ENCODE measurements around the gene CDPF1.
A peak's percentile ranks its signal among the peaks of the same experiment; 100 is the strongest.

Gene CDPF1

DNA sequence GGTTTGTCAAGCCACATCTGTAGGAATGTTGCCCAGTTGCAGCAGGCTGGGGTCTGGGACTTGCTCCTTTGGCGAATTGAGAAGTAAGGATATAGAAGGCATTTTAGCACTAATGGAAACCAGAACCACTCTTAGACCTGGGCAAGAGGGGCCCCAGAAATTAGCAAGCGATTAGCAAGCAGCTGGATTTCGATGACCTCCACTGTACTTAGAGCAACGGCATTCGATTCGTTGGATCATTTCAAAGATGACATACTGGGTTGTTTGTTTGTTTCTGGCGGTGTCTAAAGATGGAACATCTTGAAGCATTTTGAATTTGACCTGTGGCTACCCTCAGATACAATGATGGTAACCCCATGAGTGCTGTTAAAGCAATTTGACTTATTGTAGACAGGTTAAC lies 1.2 kb upstream of the CDPF1 start:
- no peak for DNase-seq

GRCh38 chr22:46250783-46251125 lies 661 bp upstream of the CDPF1 start:
- DNase-seq, result no peak

GRCh38 chr22:46247443-46247975 lies 2.6 kb downstream of the CDPF1 start:
- no peak for DNase-seq

GRCh38 chr22:46246178-46246577 lies 3.9 kb downstream of the CDPF1 start:
- no peak for DNase-seq

DNA sequence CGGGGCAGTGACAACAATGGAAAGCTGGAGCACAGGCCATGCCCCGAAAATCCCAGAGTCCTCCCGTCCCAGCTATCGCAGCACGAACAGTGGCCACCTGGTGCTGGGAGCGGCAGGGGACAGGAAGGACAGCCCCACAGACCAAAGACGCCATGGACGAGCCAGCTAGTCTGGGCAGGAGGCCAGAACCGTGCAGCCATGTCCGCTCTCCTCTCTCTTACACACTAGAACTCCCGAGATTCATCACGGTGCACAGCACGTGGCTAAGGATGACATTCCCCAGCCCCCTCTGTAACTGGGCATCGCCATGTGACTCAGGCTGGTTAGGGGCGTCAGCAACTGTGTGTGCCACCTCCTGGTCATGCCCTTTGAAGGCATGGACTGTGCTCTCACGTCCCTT lies 4.6 kb downstream of the CDPF1 start:
- DNase-seq, result no peak

DNA sequence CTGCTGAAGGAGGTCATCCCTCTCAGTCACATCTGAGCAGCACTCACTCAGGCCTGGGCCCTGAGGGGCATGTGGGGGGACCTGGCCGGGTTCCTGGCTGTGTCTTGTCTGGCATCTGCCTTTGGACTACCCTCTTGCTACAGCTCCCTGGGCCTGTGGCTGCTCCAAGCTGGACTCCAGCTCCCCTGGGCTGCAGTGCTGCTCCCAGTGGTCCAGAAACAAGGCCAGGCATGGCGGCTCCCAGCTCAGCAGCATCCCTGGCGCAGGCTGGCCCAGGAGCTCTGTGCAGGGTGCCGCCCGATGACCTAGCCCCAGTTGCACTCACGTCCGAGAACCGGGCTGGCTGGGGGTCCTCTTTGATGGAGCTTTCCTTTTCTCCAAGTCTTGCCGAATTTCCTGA lies 5.3 kb downstream of the CDPF1 start:
- no peak for DNase-seq

DNA sequence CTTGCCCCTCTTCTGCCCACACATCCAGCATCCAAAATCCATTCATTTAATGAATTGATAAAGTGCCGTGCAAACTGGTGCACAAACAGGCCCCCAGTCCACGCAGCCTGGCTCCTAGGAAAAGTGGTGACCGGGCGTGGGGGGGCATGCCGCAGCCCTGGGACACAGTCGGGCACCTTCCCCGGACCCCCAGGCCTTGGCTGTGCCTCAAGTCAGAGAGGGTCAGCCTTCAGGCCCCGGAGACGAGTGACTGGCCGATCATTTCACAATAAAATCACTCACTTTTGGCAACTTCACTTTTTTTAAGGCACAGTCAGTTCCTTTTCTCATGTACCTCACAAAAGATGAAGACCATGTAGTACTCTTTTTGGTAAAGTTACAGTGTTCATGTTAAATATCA lies 8.0 kb downstream of the CDPF1 start:
- no peak for DNase-seq

DNA sequence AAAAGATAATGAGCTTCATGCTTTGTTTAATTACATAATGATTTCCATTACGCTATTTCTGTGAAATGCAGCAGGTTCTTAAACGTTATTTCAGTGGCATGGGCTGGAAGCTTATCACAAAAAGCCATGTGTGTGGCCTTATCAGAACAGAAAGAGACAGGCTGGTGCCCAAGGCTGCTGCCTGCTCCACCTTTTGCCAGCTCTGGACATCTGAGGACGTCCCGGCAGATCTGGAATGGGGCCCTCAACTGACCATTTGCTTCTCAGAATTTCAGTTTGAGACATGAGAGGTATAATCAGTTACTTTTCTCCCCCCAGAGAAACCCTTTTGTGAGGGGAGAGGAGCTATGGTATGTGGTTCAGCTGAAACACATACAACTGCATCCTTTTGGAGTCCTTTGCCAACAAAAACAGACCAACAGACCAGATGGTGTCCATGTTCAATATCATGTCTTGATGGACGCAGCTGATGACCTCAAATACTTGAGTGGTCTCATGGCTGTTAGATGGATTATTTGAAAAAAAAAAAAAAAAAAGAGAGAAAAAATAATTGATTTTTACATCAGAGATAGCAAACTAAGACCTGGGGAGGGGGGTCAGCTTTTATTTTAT lies 8.6 kb downstream of the CDPF1 start:
- DNase-seq, result no peak

DNA sequence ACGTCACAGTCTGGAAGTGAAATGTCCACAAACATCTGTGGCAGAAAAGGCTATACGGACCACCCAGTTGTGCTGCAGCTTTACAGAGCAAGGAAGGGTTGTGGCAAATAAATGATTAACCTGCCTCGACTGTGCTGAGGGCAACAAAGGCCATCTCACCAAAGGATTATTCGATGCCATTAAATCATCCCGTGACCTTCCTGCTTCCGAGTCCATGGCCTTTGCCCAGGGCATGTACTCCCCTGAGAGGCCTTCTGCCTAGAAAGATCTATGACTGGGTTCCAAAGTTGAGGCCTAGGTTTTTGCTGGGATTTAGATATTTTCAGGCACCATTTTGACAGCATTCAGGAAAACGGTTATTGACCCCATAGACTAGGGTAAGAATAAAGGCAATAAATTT lies 9.2 kb downstream of the CDPF1 start:
- DNase-seq, result no peak

- no peak for DNase-seq
Measured at GRCh38 chr22:46240506-46240905, 9.6 kb downstream of the CDPF1 start.

DNA sequence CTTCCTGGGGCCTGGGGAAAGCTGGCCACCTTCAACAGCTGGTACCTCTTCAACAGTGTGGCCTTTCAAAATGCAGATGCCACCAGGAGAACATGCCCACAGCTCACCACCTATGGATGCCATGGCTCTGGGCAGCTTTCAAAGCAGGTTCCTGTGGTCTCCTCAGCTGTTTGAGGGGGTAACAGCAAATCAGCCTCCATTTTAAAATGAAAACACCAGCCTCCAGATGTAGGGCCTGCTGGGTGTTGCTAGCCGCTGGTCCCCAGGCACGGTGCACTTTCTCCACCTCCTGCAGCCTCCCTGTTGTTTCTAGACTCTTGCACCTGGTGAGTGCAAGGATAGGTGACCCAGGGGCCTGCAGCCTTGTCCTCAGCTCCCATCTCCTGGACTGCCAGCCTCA lies 10.0 kb downstream of the CDPF1 start:
- DNase-seq, result no peak

GRCh38 chr22:46239261-46240048 lies 10.6 kb downstream of the CDPF1 start:
- no peak for DNase-seq

- no peak for DNase-seq
Measured at GRCh38 chr22:46238541-46238940, 11.6 kb downstream of the CDPF1 start.

- DNase-seq, result no peak
Measured at GRCh38 chr22:46237453-46238124, 12.5 kb downstream of the CDPF1 start.

DNA sequence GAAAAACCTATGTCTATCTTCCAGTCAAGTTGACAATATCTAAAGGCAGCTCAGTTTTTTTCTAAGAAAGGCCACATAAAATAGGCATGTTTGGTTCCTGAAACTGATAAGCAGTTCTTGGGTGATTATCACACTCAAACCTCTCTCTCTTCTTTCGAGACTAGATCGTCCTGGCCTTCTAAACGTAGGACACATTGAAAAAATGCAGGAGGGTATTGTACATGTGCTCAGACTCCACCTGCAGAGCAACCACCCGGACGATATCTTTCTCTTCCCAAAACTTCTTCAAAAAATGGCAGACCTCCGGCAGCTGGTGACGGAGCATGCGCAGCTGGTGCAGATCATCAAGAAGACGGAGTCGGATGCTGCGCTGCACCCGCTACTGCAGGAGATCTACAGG lies 15.1 kb downstream of the CDPF1 start:
- DNase-seq, result no peak

- DNase-seq, result peak; percentile 38
Measured at GRCh38 chr22:46233231-46233630, 16.9 kb downstream of the CDPF1 start.

DNA sequence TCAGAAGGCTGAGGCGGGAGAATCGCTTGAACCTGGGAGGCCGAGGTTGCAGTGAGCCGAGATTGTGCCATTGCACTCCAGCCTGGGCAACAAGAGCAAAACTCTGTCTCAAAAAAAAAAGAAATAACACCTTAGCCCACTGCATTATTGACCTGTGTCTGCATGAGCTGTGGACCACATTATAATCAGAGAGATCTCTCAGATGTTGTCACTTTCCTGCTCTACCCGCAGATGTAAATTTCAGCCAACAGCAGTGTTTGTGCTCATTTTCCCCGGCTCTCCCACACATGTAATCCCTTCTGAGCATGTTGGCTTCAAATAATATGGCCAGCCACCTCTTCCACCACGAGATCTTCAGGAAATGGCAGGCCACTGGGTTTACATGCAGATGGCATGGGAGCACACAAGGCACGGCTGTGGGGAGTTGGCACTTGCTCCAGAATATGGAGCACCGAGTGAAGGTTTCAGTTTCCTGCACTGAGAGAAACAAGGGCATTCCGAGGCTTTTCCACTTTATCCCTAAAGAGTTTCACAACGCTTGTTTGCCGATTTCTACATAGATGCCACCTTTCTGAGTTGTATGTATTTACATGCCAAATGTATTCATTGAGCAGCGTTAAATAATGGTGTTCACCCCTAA lies 19.7 kb downstream of the CDPF1 start:
- DNase-seq, result no peak

GRCh38 chr22:46229701-46230100 lies 20.4 kb downstream of the CDPF1 start:
- no peak for DNase-seq

GRCh38 chr22:46226577-46226976 lies 23.5 kb downstream of the CDPF1 start:
- DNase-seq, result no peak

- DNase-seq, result no peak
Measured at GRCh38 chr22:46225631-46226030, 24.5 kb downstream of the CDPF1 start.

DNA sequence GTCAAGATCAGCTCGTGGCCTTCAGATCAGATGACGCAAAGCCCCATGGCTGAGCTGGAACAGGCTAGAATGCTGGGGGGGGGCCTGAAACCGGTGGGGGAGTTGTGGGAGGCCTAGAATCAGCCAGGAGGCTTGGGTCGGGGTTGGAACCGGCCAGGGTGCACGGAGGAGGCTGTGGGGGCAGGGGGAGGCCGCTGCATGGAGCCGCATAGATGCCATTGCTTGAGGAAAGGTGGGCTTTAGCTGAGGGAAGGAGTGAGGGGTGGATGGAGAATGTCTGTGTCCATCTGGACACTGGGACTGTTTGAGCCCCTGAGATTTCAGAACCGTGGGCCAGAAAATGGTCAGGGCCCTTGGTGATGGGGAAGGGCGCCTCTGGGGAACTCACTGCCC lies 25.2 kb downstream of the CDPF1 start:
- DNase-seq, result no peak

DNA sequence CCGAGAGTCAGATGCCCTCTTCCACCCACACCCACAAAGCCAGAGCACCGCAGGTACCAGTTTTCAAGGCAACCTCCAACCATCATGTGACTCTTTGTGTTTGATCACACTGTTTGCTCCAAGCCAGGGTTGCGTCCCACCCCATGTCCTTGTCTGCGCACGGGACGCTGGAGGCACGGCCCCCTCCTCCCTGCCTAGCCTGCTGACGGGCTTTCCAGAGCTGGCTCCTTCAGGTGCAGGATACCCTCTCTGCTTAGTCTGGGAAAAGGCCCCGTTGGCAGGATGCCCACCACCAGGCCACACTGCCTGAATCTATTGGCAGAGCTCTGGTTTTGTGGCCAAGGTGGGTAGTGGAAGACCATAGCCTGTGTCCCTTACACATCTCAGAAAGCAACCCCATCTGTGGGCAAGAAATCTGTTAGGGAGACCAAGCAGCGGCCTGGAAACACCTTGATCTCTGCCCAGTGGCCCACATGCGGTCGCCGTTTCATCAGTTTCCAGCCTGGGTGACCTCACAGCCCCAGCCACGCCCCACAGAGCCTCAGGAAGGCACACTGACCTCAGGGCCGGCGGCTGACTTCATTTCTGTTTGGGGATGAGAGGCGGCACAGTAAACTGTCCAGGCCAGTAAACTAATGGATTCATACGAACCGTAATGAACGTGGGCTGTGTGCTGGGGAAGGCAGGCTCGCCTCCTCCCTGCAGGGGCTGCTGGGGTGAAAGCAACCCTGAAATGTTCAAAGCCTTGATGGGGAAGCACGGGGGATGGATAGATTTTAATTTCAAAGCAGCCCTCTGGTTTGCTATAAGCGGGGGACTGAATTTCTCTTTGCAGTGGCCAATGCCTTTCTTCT lies 25.8 kb downstream of the CDPF1 start:
- no peak for DNase-seq

DNA sequence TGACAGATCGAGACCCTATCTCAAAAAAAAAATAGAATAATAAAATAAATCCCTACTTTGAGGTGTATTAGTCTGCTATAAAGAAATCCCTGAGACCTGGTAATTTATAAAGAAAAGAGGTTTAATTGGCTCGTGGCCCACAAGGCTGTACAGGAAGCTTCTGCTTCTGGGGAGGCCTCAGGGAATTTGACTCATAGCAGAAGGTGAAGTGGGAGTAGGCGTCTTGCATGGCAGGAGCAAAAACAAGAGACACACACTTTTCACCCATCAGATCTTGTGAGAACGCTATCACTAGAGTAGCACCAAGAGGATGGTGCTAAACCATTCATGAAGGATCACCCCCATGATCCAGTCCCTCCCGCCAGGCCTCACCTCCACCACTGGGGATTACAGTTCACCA lies 29.2 kb downstream of the CDPF1 start:
- no peak for DNase-seq
